Fibroblast of skin of scalp (primary cell): ENCODE data around the gene GPRIN1.
"Not testable (repeated sequence)": the region's sequence is repeated elsewhere in the genome, so short reads cannot be mapped to it uniquely, and the experiment has no call there.

Experiments used
- DNase-seq: peaks from one replicate; pipeline ENCODE4 v3.0.0-alpha.2; 2013

GPRIN1 gene

GRCh38 chr5:176624938-176625337, 15.0 kb upstream of the GPRIN1 start:
- DNase-seq: no peak

- DNase-seq: no peak
Observed at GRCh38 chr5:176624142-176624541, 14.2 kb upstream of the GPRIN1 start.

GRCh38 chr5:176621661-176622079, 11.7 kb upstream of the GPRIN1 start:
- DNase-seq: no peak

- no peak for DNase-seq
Observed at GRCh38 chr5:176620333-176620981, 10.5 kb upstream of the GPRIN1 start.

- DNase-seq: no peak
Observed at GRCh38 chr5:176619569-176620332, 9.8 kb upstream of the GPRIN1 start.

GRCh38 chr5:176619203-176619568, 9.2 kb upstream of the GPRIN1 start:
- DNase-seq: peak; percentile 85

GRCh38 chr5:176618783-176619182, 8.8 kb upstream of the GPRIN1 start:
- DNase-seq: no peak

- no peak for DNase-seq
Observed at GRCh38 chr5:176616511-176616910, 6.6 kb upstream of the GPRIN1 start.

GRCh38 chr5:176614805-176615478, 5.0 kb upstream of the GPRIN1 start:
- peak; percentile 65 for DNase-seq

GRCh38 chr5:176612855-176613254, 2.9 kb upstream of the GPRIN1 start:
- no peak for DNase-seq

- no peak for DNase-seq
Observed at GRCh38 chr5:176612008-176612407, 2.1 kb upstream of the GPRIN1 start.

GRCh38 chr5:176611435-176611834, 1.5 kb upstream of the GPRIN1 start:
- peak; percentile 79 for DNase-seq

GRCh38 chr5:176610435-176610773, 448 bp upstream of the GPRIN1 start:
- no peak for DNase-seq

GRCh38 chr5:176608937-176609723, 826 bp downstream of the GPRIN1 start:
- no peak for DNase-seq

GRCh38 chr5:176608142-176608705, 1.7 kb downstream of the GPRIN1 start:
- no peak for DNase-seq

- no peak for DNase-seq
Observed at GRCh38 chr5:176606875-176607274, 3.1 kb downstream of the GPRIN1 start.

- no peak for DNase-seq
Observed at GRCh38 chr5:176606032-176606431, 3.9 kb downstream of the GPRIN1 start.

- DNase-seq: no peak
Observed at GRCh38 chr5:176603091-176603490, 6.9 kb downstream of the GPRIN1 start.

GRCh38 chr5:176601901-176602482, 8.0 kb downstream of the GPRIN1 start:
- no peak for DNase-seq

GRCh38 chr5:176599749-176600430, 10.1 kb downstream of the GPRIN1 start:
- DNase-seq: not testable (repeated sequence)
